Hepatocyte (in vitro differentiated cells): ENCODE measurements around the gene FRMD7.

Experiments used
- CTCF ChIP-seq: fragments of 200-600 bp; sonication (generic); IDR thresholded peaks from 2 replicates; pipeline ENCODE4 v1.5.1; 2016; ENCODE audit warnings: antibody characterized with exemption, mild to moderate bottlenecking; ENCODE audit not compliant: poor library complexity
- EZH2 ChIP-seq: fragments of 200-600 bp; sonication (generic); IDR thresholded peaks from 2 replicates; pipeline ENCODE4 v1.6.1; 2016; ENCODE audit warnings: antibody characterized with exemption, mild to moderate bottlenecking, borderline replicate concordance

- TF ChIP-seq CTCF (no peak), EZH2 (no peak)
These were observed 16.2 kb upstream of the FRMD7 start for GRCh38 chrX:132144061-132144460.
